HCT116 (cell line): ENCODE measurements around the gene MADD.

Source experiments
- ELF1 ChIP-seq: IDR thresholded peaks from 2 replicates; pipeline ENCODE4 v1.6.1; 2012; ENCODE audit warnings: low read depth, borderline replicate concordance
- EZH2 ChIP-seq: fragments of 200-600 bp; sonication (generic); IDR thresholded peaks from 2 replicates; pipeline ENCODE4 v1.6.1; 2017; ENCODE audit warnings: antibody characterized with exemption, mixed run types
- FOSL1 ChIP-seq: IDR thresholded peaks from 2 replicates; pipeline ENCODE4 v1.6.1; 2012; ENCODE audit warnings: low read depth
- JUND ChIP-seq: IDR thresholded peaks from 2 replicates; pipeline ENCODE4 v1.6.1; 2012
- POLR2A ChIP-seq: IDR thresholded peaks from 2 replicates; pipeline ENCODE4 v1.7.0; 2011; ENCODE audit warnings: borderline replicate concordance; ENCODE audit not compliant: insufficient read depth, insufficient read length; ENCODE audit errors: extremely low read depth
- POLR2AphosphoS5 ChIP-seq: IDR thresholded peaks from 2 replicates; pipeline ENCODE4 v1.6.1; 2011; ENCODE audit warnings: mild to moderate bottlenecking, low read depth, low read length, moderate library complexity
- SIN3A ChIP-seq: IDR thresholded peaks from 2 replicates; pipeline ENCODE4 v1.6.1; 2012; ENCODE audit warnings: low read depth
- SP1 ChIP-seq: IDR thresholded peaks from 2 replicates; pipeline ENCODE4 v1.6.1; 2012; ENCODE audit warnings: low read depth
- SRF ChIP-seq: IDR thresholded peaks from 2 replicates; pipeline ENCODE4 v1.6.1; 2012; ENCODE audit warnings: low read depth
- YY1 ChIP-seq: IDR thresholded peaks from 2 replicates; pipeline ENCODE4 v1.6.1; 2011; ENCODE audit warnings: low read length, low read depth, moderate library complexity, mild to moderate bottlenecking; ENCODE audit not compliant: insufficient replicate concordance; ENCODE audit errors: extremely low read depth
- TF ChIP-seq, protein P1 (sequence below), 3 experiments: fragments of 200-600 bp in 1 of 3; sonication (generic) in 1 of 3; IDR thresholded peaks in 2 of 3; conservative IDR thresholded peaks in 1 of 3; 2 replicates each; pipeline ENCODE4 v1.5.1; 2012 to 2017; ENCODE audit warnings: low read depth in 2 of 3, low read length in 2 of 3, antibody characterized with exemption in 1 of 3, borderline replicate concordance in 1 of 3, control low read depth in 1 of 3, mild to moderate bottlenecking in 1 of 3, mixed read lengths in 1 of 3, mixed run types in 1 of 3, moderate library complexity in 1 of 3; ENCODE audit not compliant: insufficient read depth in 1 of 3
- TF ChIP-seq, protein P2 (sequence below): IDR thresholded peaks from 2 replicates; pipeline ENCODE4 v1.6.1; 2012; ENCODE audit warnings: low read depth

DNA sequence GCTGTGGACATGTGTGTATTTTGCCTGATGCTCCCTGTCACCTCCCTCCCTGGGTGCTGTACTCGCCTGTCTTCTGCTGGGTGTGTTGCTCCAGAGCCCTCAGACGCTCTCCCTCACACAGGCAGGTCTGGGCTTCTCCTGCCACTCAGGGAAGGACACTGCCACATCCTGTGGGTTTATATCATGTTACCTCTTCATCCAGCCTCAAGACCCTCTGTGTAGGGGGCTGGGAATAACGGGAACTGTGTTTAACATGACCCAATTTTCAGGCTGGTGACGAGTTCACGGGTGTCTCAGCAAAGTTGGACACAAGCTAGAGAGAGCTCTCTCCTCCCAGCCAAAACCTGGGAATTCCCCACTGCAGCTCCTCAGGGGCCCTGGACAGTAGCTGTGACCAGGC is 58.0 kb downstream of the MADD start:
- TF ChIP-seq JUND: no peak
- no peak for TF ChIP-seq ELF1
- TF ChIP-seq, protein P1, sequence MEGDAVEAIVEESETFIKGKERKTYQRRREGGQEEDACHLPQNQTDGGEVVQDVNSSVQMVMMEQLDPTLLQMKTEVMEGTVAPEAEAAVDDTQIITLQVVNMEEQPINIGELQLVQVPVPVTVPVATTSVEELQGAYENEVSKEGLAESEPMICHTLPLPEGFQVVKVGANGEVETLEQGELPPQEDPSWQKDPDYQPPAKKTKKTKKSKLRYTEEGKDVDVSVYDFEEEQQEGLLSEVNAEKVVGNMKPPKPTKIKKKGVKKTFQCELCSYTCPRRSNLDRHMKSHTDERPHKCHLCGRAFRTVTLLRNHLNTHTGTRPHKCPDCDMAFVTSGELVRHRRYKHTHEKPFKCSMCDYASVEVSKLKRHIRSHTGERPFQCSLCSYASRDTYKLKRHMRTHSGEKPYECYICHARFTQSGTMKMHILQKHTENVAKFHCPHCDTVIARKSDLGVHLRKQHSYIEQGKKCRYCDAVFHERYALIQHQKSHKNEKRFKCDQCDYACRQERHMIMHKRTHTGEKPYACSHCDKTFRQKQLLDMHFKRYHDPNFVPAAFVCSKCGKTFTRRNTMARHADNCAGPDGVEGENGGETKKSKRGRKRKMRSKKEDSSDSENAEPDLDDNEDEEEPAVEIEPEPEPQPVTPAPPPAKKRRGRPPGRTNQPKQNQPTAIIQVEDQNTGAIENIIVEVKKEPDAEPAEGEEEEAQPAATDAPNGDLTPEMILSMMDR (IDR thresholded peaks at IDR 0.05 in 2 of 3, conservative IDR thresholded peaks at IDR 0.05 in 1 of 3; ENCODE audit: borderline replicate concordance in 1 of 3, insufficient read depth in 1 of 3, low read depth in 2 of 3, low read length in 2 of 3): no peak
- no peak for TF ChIP-seq SP1
- no peak for TF ChIP-seq POLR2AphosphoS5
- TF ChIP-seq YY1: no peak
- TF ChIP-seq FOSL1: no peak
- TF ChIP-seq EZH2: no peak
- no peak for TF ChIP-seq SIN3A
- TF ChIP-seq, protein P2, sequence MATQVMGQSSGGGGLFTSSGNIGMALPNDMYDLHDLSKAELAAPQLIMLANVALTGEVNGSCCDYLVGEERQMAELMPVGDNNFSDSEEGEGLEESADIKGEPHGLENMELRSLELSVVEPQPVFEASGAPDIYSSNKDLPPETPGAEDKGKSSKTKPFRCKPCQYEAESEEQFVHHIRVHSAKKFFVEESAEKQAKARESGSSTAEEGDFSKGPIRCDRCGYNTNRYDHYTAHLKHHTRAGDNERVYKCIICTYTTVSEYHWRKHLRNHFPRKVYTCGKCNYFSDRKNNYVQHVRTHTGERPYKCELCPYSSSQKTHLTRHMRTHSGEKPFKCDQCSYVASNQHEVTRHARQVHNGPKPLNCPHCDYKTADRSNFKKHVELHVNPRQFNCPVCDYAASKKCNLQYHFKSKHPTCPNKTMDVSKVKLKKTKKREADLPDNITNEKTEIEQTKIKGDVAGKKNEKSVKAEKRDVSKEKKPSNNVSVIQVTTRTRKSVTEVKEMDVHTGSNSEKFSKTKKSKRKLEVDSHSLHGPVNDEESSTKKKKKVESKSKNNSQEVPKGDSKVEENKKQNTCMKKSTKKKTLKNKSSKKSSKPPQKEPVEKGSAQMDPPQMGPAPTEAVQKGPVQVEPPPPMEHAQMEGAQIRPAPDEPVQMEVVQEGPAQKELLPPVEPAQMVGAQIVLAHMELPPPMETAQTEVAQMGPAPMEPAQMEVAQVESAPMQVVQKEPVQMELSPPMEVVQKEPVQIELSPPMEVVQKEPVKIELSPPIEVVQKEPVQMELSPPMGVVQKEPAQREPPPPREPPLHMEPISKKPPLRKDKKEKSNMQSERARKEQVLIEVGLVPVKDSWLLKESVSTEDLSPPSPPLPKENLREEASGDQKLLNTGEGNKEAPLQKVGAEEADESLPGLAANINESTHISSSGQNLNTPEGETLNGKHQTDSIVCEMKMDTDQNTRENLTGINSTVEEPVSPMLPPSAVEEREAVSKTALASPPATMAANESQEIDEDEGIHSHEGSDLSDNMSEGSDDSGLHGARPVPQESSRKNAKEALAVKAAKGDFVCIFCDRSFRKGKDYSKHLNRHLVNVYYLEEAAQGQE: no peak
- TF ChIP-seq POLR2A: no peak
- TF ChIP-seq SRF: no peak
